B cell (primary cell): ENCODE data around the gene RRAD. TPM values are rescaled to one million over a fixed set of nuclear protein-coding genes. Genes with fewer than 3 reads are reported as not detected.

Source experiments
- ATAC-seq: fragments of 200-7000 bp; cut with Tn5 transposase; one replicate; pipeline ENCODE4 v1.10.0; 2021; ENCODE audit warnings: low read depth, mild to moderate bottlenecking, moderate number of reproducible peaks, moderate library complexity
- CTCF ChIA-PET: fragments of 350-600 bp; sonication (Branson Sonifier 250); formaldehyde crosslinking; loops from one replicate; lab custom pipeline; 2021; ENCODE audit warnings: antibody characterized with exemption, inconsistent platforms; lab: Charles Lee
- POLR2A ChIA-PET: fragments of 350-600 bp; sonication (Branson Sonifier 250); formaldehyde crosslinking; loops from one replicate; lab custom pipeline; 2021; ENCODE audit warnings: antibody characterized with exemption; lab: Charles Lee
- DNase-seq: peaks from one replicate; pipeline ENCODE4 v3.0.0; 2013
- H2AFZ ChIP-seq: 2 replicates; pipeline ENCODE4 v1.6.1; 2012; ENCODE audit warnings: mild to moderate bottlenecking, low read depth, low read length; ENCODE audit not compliant: insufficient read depth, poor library complexity, severe bottlenecking
- H3K27ac ChIP-seq, 2 donors: 1 replicate in 1 of 2; 2 replicates in 1 of 2; pipeline ENCODE4 v1.5.1; 2012 to 2013; ENCODE audit warnings: low read length in 2 of 2, mild to moderate bottlenecking in 2 of 2, moderate library complexity in 1 of 2
- H3K27me3 ChIP-seq, 4 experiments: fragments of 200-600 bp in 1 of 4; sonication (generic) in 1 of 4; replicated peaks in 1 of 4; 1 replicate in 2 of 4; 2 replicates in 2 of 4; pipeline versions ENCODE4 v1.6.1 to v1.7.0; 2013 to 2016; ENCODE audit warnings: low read length in 3 of 4, mild to moderate bottlenecking in 2 of 4, mixed read lengths in 1 of 4, moderate library complexity in 1 of 4; ENCODE audit not compliant: insufficient read depth in 4 of 4, control insufficient read depth in 3 of 4; ENCODE audit errors: control extremely low read depth in 1 of 4
- H3K36me3 ChIP-seq, 2 experiments: replicated peaks in 1 of 2; 1 replicate in 1 of 2; 2 replicates in 1 of 2; pipeline versions ENCODE4 v1.6.1 to v1.7.1; 2013; ENCODE audit warnings: low read length in 1 of 2; ENCODE audit not compliant: insufficient read depth in 2 of 2, control insufficient read depth in 1 of 2; ENCODE audit errors: control extremely low read depth in 1 of 2, extremely low read depth in 1 of 2
- H3K4me1 ChIP-seq, 2 donors: fragments of 200-600 bp in 1 of 2; sonication (generic) in 1 of 2; 1 replicate in 1 of 2; 2 replicates in 1 of 2; pipeline versions ENCODE4 v1.5.1 to v1.6.1; 2013 to 2017; ENCODE audit warnings: low read length in 2 of 2; ENCODE audit not compliant: control insufficient read depth in 2 of 2, insufficient read depth in 2 of 2
- H3K4me2 ChIP-seq: replicated peaks from 2 replicates; pipeline ENCODE3; 2012; ENCODE audit warnings: mild to moderate bottlenecking, low read depth, low read length; ENCODE audit not compliant: poor library complexity, severe bottlenecking
- H3K4me3 ChIP-seq, 5 experiments: fragments of 200-600 bp in 1 of 5; sonication (generic) in 1 of 5; 1 replicate in 3 of 5; 2 replicates in 2 of 5; pipeline versions ENCODE4 v1.5.1 to v1.7.0; 2011 to 2016; ENCODE audit warnings: low read length in 4 of 5, mild to moderate bottlenecking in 4 of 5, low read depth in 2 of 5, control low read depth in 1 of 5, moderate library complexity in 1 of 5; ENCODE audit not compliant: insufficient read depth in 1 of 5; ENCODE audit errors: control extremely low read depth in 1 of 5, extremely low read depth in 1 of 5
- H3K79me2 ChIP-seq: fragments of 200-600 bp; sonication (generic); one replicate; pipeline ENCODE4 v1.6.0; 2016; ENCODE audit warnings: low read length; ENCODE audit not compliant: control insufficient read depth, insufficient read depth
- H3K9ac ChIP-seq: fragments of 200-600 bp; sonication (generic); 2 replicates; pipeline ENCODE4 v1.6.1; 2017; ENCODE audit warnings: mild to moderate bottlenecking, low read length, moderate library complexity
- H3K9me3 ChIP-seq, 3 donors: one replicate each; pipeline versions ENCODE4 v1.6.1 to v1.7.1; 2013; ENCODE audit warnings: low read length in 2 of 3; ENCODE audit not compliant: control insufficient read depth in 2 of 3, insufficient read depth in 1 of 3; ENCODE audit errors: control extremely low read depth in 1 of 3
- H4K20me1 ChIP-seq: 2 replicates; pipeline ENCODE4 v1.6.0; 2012; ENCODE audit warnings: mild to moderate bottlenecking, low read length; ENCODE audit not compliant: insufficient read depth, control insufficient read depth, poor library complexity, severe bottlenecking
- H3K27ac Mint-ChIP-seq: one replicate; pipeline ENCODE4 v1.8.0; 2021; ENCODE audit warnings: mixed read lengths
- H3K27me3 Mint-ChIP-seq: one replicate; pipeline ENCODE4 v1.8.0; 2021; ENCODE audit warnings: mixed read lengths
- H3K4me1 Mint-ChIP-seq: one replicate; pipeline ENCODE4 v1.8.0; 2021; ENCODE audit warnings: mixed read lengths
- H3K4me3 Mint-ChIP-seq: one replicate; pipeline ENCODE4 v1.8.0; 2021; ENCODE audit warnings: mixed read lengths
- H3K9me3 Mint-ChIP-seq: one replicate; pipeline ENCODE4 v1.8.0; 2022; ENCODE audit warnings: mixed read lengths; ENCODE audit not compliant: insufficient read depth
- CTCF ChIP-seq: fragments of 200-600 bp; IDR thresholded peaks from one replicate; pipeline ENCODE4 v1.8.0; 2022; ENCODE audit warnings: antibody characterized with exemption, mild to moderate bottlenecking
- EZH2 ChIP-seq: IDR thresholded peaks from 2 replicates; pipeline ENCODE4 v1.6.1; 2012; ENCODE audit warnings: borderline replicate concordance, low read depth, mild to moderate bottlenecking, moderate library complexity, low read length; ENCODE audit not compliant: insufficient read depth, poor library complexity, severe bottlenecking
- WGBS: methylation state at CpG from one replicate; pipeline ENCODE4 v1.1.5; 2013; ENCODE audit warnings: missing lambda C conversion rate; ENCODE audit not compliant: insufficient coverage; 5-methylcytosine and 5-hydroxymethylcytosine counted together
- intact Hi-C: fragments of 100-400 bp; cut with micrococcal nuclease; formaldehyde crosslinking; loops from one replicate; pipeline ENCODE4 v1.10.0; 2022
- polyA plus RNA-seq: library from polyadenylated mRNA; depleted of rRNA; stranded (reverse); fragments of >200 nt; gene quantifications from 2 replicates; pipeline ENCODE4 v1.2.3, GENCODE V29; 2012
- total RNA-seq, 2 donors: library from RNA; stranded (reverse); fragments of 120-200 nt in 1 of 2; gene quantifications; 1 replicate in 1 of 2; 2 replicates in 1 of 2; pipeline versions ENCODE4 v1.2.3 to v1.2.4, GENCODE V29; 2013 to 2022

RRAD gene
- total and polyA plus RNA-seq, 2 donors (not counting 1 experiment from before 2014, with no cell fraction given): 0.64 to 1.9 TPM

GRCh38 chr16:66905633-66906539 is 19.4 kb downstream of the RRAD start:
- Histone ChIP-seq H4K20me1 (no peaks in the 10 kb centered on the region), H3K9ac (no peak overlapping the region), H3K4me2 (no peak overlapping the region), H3K79me2 (no peaks in the 10 kb centered on the region), H3K4me3 (no peak overlapping the region), H3K27ac (no peak overlapping the region), H3K27me3 (no peaks in the 10 kb centered on the region), H2AFZ (no peak overlapping the region), H3K36me3 (no peaks in the 10 kb centered on the region), H3K9me3 (no peaks in the 10 kb centered on the region), H3K4me1 (no peaks in the 10 kb centered on the region)
- H3K9me3 Mint-ChIP-seq: no peaks in the 10 kb centered on the region
- DNase-seq: no peak
- no peaks in the 10 kb centered on the region for H3K4me1 Mint-ChIP-seq
- H3K27ac Mint-ChIP-seq: no peak overlapping the region
- intact Hi-C loops: no loop called here
- H3K27me3 Mint-ChIP-seq: no peaks in the 10 kb centered on the region
- ATAC-seq: no peak
- WGBS: 84% methylated on average over 10 of the region's 11 CpGs
- no peak overlapping the region for H3K4me3 Mint-ChIP-seq
- TF ChIP-seq CTCF: no peak
- TF ChIP-seq EZH2: no peak
- POLR2A ChIA-PET: no interaction called here
- CTCF ChIA-PET: no interaction called here
